ENCODE measurements around the gene CFAP53. TPM values are rescaled to one million over a fixed set of nuclear protein-coding genes. Genes with fewer than 3 reads are reported as not detected.

The CFAP53 gene
- total and polyA plus RNA-seq, 11 donors, result 0.10 to 0.62 (median 0.15) TPM; not detected in 6

GRCh38 chr18:50282521-50283335, 16.4 kb upstream of the CFAP53 start:
- peak overlapping the region in 1 of 12 donors; percentile 86 for H3K27ac ChIP-seq
- peak overlapping the region in 2 of 12 donors; percentile 87 to 90 for H3K4me3 ChIP-seq
- H3K27me3 ChIP-seq, result no peaks in the 10 kb centered on the region
- H3K4me1 ChIP-seq, result peaks cover 3 to 41% (median 24%) of the 10 kb centered on the region in 12 donors
- ATAC-seq, result no peak
- 92 to 96% (median 93%) methylated on average over 34 to 42 of the region's 42 CpGs for WGBS, 4 donors
- peak in 3 of 5 donors; percentile 36 to 64 (median 38) for DNase-seq
- TF ChIP-seq POLR2A (IDR thresholded peaks at IDR 0.05) (no peak), CTCF (IDR thresholded peaks at IDR 0.05) (no peak)
- H3K9me3 ChIP-seq, result no peaks in the 10 kb centered on the region
- H3K36me3 ChIP-seq, result peaks cover 0 to 55% (median 36%) of the 10 kb centered on the region in 9 donors
- intact Hi-C loops (cut with DNase I), result loop anchor here in 6 of 10 donors (5.0 to 10.0 kb wide), 6 partner anchors 90 to 788 kb away; partner anchors contain the start of genes RPL17 (in 2 of the 6), ACAA2 (in 1 of the 6), ELAC1 (in 1 of the 6) and SKA1 (in 1 of the 6)

GRCh38 chr18:50281972-50282520, 15.8 kb upstream of the CFAP53 start:
- peak in 2 of 4 donors; percentile 0 to 2 for ATAC-seq
- Histone ChIP-seq H3K36me3 (peaks cover 0 to 62% (median 43%) of the 10 kb centered on the region in 9 donors), H3K9me3 (no peaks in the 10 kb centered on the region), H3K27me3 (no peaks in the 10 kb centered on the region), H3K4me1 (peaks cover 3 to 41% (median 24%) of the 10 kb centered on the region in 12 donors), H3K4me3 (peak overlapping the region; percentile 62 to 99 (median 87)), H3K27ac (peak overlapping the region; percentile 41 to 96 (median 92))
- peak in 1 of 5 donors; percentile 50 for DNase-seq
- TF ChIP-seq POLR2A (IDR thresholded peaks at IDR 0.05) (no peak), CTCF (IDR thresholded peaks at IDR 0.05) (no peak)
- intact Hi-C loops (cut with DNase I), result loop anchor here in 7 of 10 donors (1.0 to 10.0 kb wide), 9 partner anchors 14 to 787 kb away; partner anchors contain the start of genes CFAP53 (in 2 of the 7), RPL17 (in 2 of the 7), ACAA2 (in 1 of the 7) and ELAC1 (in 1 of the 7)
- WGBS, 4 donors, result 33 to 65% (median 39%) methylated on average over 18 to 35 of the region's 35 CpGs

GRCh38 chr18:50281295-50281971, 15.1 kb upstream of the CFAP53 start, which contains the start of gene MBD1:
Gene MBD1 (minus strand): TSS chr18:50281523. CDS start chr18:50279992, 1,531 bp downstream.
- Histone ChIP-seq H3K27me3 (no peaks in the 10 kb centered on the region), H3K36me3 (peaks cover 0 to 68% (median 49%) of the 10 kb centered on the region in 9 donors), H3K4me1 (peaks cover 3 to 36% (median 23%) of the 10 kb centered on the region in 12 donors), H3K9me3 (no peaks in the 10 kb centered on the region), H3K4me3 (peak within 1 kb of the TSS; percentile 62 to 99 (median 87)), H3K27ac (peak within 1 kb of the TSS; percentile 41 to 96 (median 92))
- WGBS, 4 donors, result 0 to 1% (median 0%) methylated on average over 23 to 63 of the region's 63 CpGs
- DNase-seq (peak; percentile 97 to 99 (median 99)), ATAC-seq (peak; percentile 96 to 97 (median 96))
- intact Hi-C loops (cut with DNase I), result loop anchor here in 7 of 10 donors (1.0 to 10.0 kb wide), 9 partner anchors 13 to 787 kb away; partner anchors contain the start of genes CFAP53 (in 2 of the 7), RPL17 (in 2 of the 7), ACAA2 (in 1 of the 7) and ELAC1 (in 1 of the 7)
- TF ChIP-seq CTCF (IDR thresholded peaks at IDR 0.05) (peak in 10 of 12 donors; percentile 23 to 61 (median 36)), POLR2A (IDR thresholded peaks at IDR 0.05) (peak in 1 of 2 donors; percentile 79)

Data from heart left ventricle (tissue), 16 donors.